Panc1 (cell line): Measurements from ENCODE around the gene ZBTB20. TPM values are rescaled to one million over a fixed set of nuclear protein-coding genes. Genes with fewer than 3 reads are reported as not detected.

ENCODE experiments used
- ATAC-seq: fragments of 200-7000 bp; cut with Tn5 transposase; 2 replicates; pipeline ENCODE4 v1.9.1; 2020; ENCODE audit warnings: mild to moderate bottlenecking, moderate library complexity
- BruUV-seq: library from RNA; stranded (reverse); fragments of 400-500 nt; replicated peaks from 2 replicates; lab custom pipeline; 2021; lab: Mats Ljungman, UMichigan
- CTCF ChIA-PET: fragments of 300-600 bp; sonication (Branson Sonifier 250); formaldehyde crosslinking; loops from one replicate; lab custom pipeline; 2022; ENCODE audit warnings: antibody characterized with exemption; lab: Charles Lee
- POLR2A ChIA-PET: fragments of 300-600 bp; sonication (Branson Sonifier 250); formaldehyde crosslinking; loops from one replicate; lab custom pipeline; 2022; ENCODE audit warnings: antibody characterized with exemption; lab: Charles Lee
- DNase-seq: peaks from one replicate; pipeline ENCODE4 v3.0.0-alpha.2; 2010; ENCODE audit warnings: low read depth, low spot score
- H3K27ac ChIP-seq: 2 replicates; pipeline ENCODE4 v1.5.1; 2011; ENCODE audit warnings: mild to moderate bottlenecking, low read length, inconsistent platforms
- H3K27me3 ChIP-seq: fragments of 200-500 bp; sonication (Bioruptor generic); 2 replicates; pipeline ENCODE4 v1.6.0; 2014; ENCODE audit warnings: low read length, inconsistent platforms; ENCODE audit not compliant: control insufficient read depth, insufficient read depth
- H3K36me3 ChIP-seq: fragments of 200-500 bp; sonication (Bioruptor generic); 2 replicates; pipeline ENCODE4 v1.5.1; 2014; ENCODE audit warnings: inconsistent platforms, mild to moderate bottlenecking, low read length, moderate library complexity; ENCODE audit not compliant: control insufficient read depth, insufficient read depth
- H3K4me1 ChIP-seq: 2 replicates; pipeline ENCODE4 v1.5.1; 2011; ENCODE audit warnings: inconsistent platforms, mild to moderate bottlenecking, low read length, moderate library complexity; ENCODE audit not compliant: control insufficient read depth, insufficient read depth
- H3K4me3 ChIP-seq, 2 experiments: 2 replicates each; pipeline ENCODE4 v1.5.1; 2011 to 2012; ENCODE audit warnings: low read depth in 2 of 2, low read length in 2 of 2, mild to moderate bottlenecking in 2 of 2, inconsistent platforms in 1 of 2, moderate library complexity in 1 of 2
- H3K9me3 ChIP-seq: fragments of 200-500 bp; sonication (Bioruptor generic); 2 replicates; pipeline ENCODE4 v1.5.1; 2014; ENCODE audit warnings: low read depth, mild to moderate bottlenecking, inconsistent platforms, low read length, moderate library complexity; ENCODE audit not compliant: control insufficient read depth, insufficient read depth
- POLR2AphosphoS5 ChIP-seq: IDR thresholded peaks from 2 replicates; pipeline ENCODE4 v1.6.1; 2012; ENCODE audit warnings: mild to moderate bottlenecking, low read depth, low read length, moderate library complexity
- SIN3A ChIP-seq: IDR thresholded peaks from 2 replicates; pipeline ENCODE4 v1.6.1; 2012; ENCODE audit warnings: low read depth, mild to moderate bottlenecking, low read length, moderate library complexity, borderline replicate concordance; ENCODE audit not compliant: insufficient read depth
- TCF7L2 ChIP-seq: IDR thresholded peaks from 2 replicates; pipeline ENCODE4 v1.6.1; 2011; ENCODE audit warnings: mild to moderate bottlenecking, low read depth, low read length, inconsistent platforms
- in situ Hi-C: cut with HindIII; loops from 2 replicates; pipeline ENCODE4 v1.10.0; 2016; ENCODE audit warnings: low sequenced_read_pairs, low pct_unique_long_range_greater_than_20kb
- intact Hi-C: fragments of 100-400 bp; cut with micrococcal nuclease; formaldehyde crosslinking; loops from one replicate; pipeline ENCODE4 v1.10.0; 2022; ENCODE audit not compliant: unreplicated experiment
- total RNA-seq: library from RNA; stranded (reverse); gene quantifications from one replicate; pipeline ENCODE4 v1.2.1, GENCODE V29; 2021; ENCODE audit not compliant: unreplicated experiment
- TF ChIP-seq, protein P1 (sequence below), 2 experiments: IDR thresholded peaks; 2 replicates each; pipeline ENCODE4 v1.6.1; 2011 to 2012; ENCODE audit warnings: low read depth in 2 of 2, control low read depth in 1 of 2, low read length in 1 of 2, mild to moderate bottlenecking in 1 of 2, moderate library complexity in 1 of 2; ENCODE audit not compliant: insufficient read depth in 1 of 2
- TF ChIP-seq, protein P2 (sequence below): fragments of 450-650 bp; IDR thresholded peaks from 2 replicates; pipeline ENCODE4 v1.5.1; 2017; ENCODE audit warnings: mild to moderate bottlenecking

The ZBTB20 gene
- total RNA-seq, 1 experiment from 2014 or later, result 4.1 TPM

DNA sequence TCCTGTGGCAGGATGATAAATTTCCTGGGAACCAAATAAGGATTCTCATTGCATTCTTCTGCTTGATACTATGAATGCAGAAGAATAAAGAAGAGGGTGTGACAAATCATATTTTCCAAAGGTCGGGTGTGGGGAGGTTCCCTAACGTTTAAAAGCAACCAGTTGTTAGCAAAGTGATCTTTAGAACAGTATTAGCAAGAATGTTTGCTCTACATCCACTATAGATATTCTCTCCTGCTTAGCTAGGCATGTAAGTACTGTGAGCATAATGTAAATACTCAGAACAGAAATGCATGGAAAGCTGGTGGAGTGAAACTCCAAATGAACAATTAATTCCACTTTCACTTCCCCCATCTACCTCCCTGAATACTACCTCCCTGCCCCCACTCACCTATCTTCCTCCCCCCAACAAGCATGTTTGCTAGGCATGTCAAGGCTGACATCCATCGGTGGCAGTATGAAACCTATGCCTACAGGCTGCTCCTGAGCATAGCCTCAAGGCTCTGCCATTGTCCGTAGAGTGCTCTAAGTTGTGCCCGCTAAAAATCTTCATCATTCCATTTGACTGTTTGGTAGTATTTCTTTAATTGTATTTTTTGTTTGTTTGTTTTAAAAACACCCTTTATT lies 523.6 kb downstream of the ZBTB20 start:
- ChIA-PET POLR2A (no interaction called here), CTCF (interaction anchor here (0.7 kb wide), 1 partner anchor 247 kb away, joined by 6 read pairs; no protein-coding TSS in a partner anchor)
- peak overlapping the region in 1 of 2 experiments; percentile 46; a peak in 2 of 4 replicates for H3K4me3 ChIP-seq
- no peaks in the 10 kb centered on the region for H3K9me3 ChIP-seq
- in situ Hi-C loops, result no loop called here
- H3K27ac ChIP-seq, result peak overlapping the region; percentile 54; the same call in 1 of the 2 replicates
- no peaks in the 10 kb centered on the region for H3K36me3 ChIP-seq
- intact Hi-C loops, result no loop called here
- peaks cover 12% of the 10 kb centered on the region; the same call in 1 of the 2 replicates for H3K4me1 ChIP-seq
- BruUV-seq, result no TSS peak
- H3K27me3 ChIP-seq, result no peaks in the 10 kb centered on the region
- TF ChIP-seq, protein P1, sequence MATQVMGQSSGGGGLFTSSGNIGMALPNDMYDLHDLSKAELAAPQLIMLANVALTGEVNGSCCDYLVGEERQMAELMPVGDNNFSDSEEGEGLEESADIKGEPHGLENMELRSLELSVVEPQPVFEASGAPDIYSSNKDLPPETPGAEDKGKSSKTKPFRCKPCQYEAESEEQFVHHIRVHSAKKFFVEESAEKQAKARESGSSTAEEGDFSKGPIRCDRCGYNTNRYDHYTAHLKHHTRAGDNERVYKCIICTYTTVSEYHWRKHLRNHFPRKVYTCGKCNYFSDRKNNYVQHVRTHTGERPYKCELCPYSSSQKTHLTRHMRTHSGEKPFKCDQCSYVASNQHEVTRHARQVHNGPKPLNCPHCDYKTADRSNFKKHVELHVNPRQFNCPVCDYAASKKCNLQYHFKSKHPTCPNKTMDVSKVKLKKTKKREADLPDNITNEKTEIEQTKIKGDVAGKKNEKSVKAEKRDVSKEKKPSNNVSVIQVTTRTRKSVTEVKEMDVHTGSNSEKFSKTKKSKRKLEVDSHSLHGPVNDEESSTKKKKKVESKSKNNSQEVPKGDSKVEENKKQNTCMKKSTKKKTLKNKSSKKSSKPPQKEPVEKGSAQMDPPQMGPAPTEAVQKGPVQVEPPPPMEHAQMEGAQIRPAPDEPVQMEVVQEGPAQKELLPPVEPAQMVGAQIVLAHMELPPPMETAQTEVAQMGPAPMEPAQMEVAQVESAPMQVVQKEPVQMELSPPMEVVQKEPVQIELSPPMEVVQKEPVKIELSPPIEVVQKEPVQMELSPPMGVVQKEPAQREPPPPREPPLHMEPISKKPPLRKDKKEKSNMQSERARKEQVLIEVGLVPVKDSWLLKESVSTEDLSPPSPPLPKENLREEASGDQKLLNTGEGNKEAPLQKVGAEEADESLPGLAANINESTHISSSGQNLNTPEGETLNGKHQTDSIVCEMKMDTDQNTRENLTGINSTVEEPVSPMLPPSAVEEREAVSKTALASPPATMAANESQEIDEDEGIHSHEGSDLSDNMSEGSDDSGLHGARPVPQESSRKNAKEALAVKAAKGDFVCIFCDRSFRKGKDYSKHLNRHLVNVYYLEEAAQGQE (IDR thresholded peaks at IDR 0.05; ENCODE audit: insufficient read depth in 1 of 2, low read depth in 2 of 2, low read length in 1 of 2), result no peak
- TF ChIP-seq SIN3A, result no peak
- no peak for TF ChIP-seq POLR2AphosphoS5
- TF ChIP-seq, protein P2, sequence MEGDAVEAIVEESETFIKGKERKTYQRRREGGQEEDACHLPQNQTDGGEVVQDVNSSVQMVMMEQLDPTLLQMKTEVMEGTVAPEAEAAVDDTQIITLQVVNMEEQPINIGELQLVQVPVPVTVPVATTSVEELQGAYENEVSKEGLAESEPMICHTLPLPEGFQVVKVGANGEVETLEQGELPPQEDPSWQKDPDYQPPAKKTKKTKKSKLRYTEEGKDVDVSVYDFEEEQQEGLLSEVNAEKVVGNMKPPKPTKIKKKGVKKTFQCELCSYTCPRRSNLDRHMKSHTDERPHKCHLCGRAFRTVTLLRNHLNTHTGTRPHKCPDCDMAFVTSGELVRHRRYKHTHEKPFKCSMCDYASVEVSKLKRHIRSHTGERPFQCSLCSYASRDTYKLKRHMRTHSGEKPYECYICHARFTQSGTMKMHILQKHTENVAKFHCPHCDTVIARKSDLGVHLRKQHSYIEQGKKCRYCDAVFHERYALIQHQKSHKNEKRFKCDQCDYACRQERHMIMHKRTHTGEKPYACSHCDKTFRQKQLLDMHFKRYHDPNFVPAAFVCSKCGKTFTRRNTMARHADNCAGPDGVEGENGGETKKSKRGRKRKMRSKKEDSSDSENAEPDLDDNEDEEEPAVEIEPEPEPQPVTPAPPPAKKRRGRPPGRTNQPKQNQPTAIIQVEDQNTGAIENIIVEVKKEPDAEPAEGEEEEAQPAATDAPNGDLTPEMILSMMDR, result no peak
- no peak for TF ChIP-seq TCF7L2
- ATAC-seq, result peak; percentile 64
- DNase-seq, result no peak

DNA sequence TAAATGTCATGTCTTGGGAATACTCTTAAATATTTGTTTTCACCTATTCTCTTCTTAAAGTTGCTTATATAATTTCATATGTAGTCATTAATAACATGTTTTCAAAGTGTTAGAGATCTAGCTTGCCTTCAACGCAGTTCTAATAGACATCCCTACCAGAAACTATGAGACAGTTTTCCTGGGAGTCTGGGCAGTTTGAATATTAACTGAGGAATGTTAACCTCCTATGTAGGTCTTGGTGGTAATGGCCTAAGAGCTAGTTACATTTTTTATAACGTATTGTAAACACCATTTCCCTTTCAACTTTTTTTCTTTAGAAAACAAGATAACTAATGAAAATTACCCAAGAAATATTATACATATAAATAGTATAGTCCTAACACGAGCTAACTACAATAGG lies 525.1 kb downstream of the ZBTB20 start:
- Histone ChIP-seq H3K27ac (no peak overlapping the region), H3K4me1 (peaks cover 12% of the 10 kb centered on the region; the same call in 1 of the 2 replicates), H3K4me3 (no peak overlapping the region), H3K9me3 (no peaks in the 10 kb centered on the region), H3K27me3 (no peaks in the 10 kb centered on the region), H3K36me3 (no peaks in the 10 kb centered on the region)
- POLR2A ChIA-PET, result no interaction called here
- TF ChIP-seq SIN3A, result no peak
- TF ChIP-seq, protein P2, result no peak
- no peak for TF ChIP-seq TCF7L2
- TF ChIP-seq, protein P1 (IDR thresholded peaks at IDR 0.05; ENCODE audit: insufficient read depth in 1 of 2, low read depth in 2 of 2, low read length in 1 of 2), result no peak
- TF ChIP-seq POLR2AphosphoS5, result no peak
- CTCF ChIA-PET, result no interaction called here
- DNase-seq (no peak), ATAC-seq (no peak)
- in situ Hi-C loops (no loop called here), intact Hi-C loops (no loop called here)
- no TSS peak for BruUV-seq
